GM18907 (cell line): ENCODE measurements around the gene VWA8.
A peak's percentile ranks its signal among the peaks of the same experiment; 100 is the strongest.
"Not testable (repeated sequence)": the region's sequence is repeated elsewhere in the genome, so short reads cannot be mapped to it uniquely, and the experiment has no call there.

Source experiments
- ATAC-seq: cut with Tn5 transposase; IDR thresholded peaks from one replicate; pipeline ENCODE4 v1.9.1; 2021; ENCODE audit warnings: mild to moderate bottlenecking, moderate library complexity; ENCODE audit not compliant: unreplicated experiment

Gene VWA8

GRCh38 chr13:41811588-41812021 lies 149.3 kb downstream of the VWA8 start:
- ATAC-seq, result peak; percentile 53

DNA sequence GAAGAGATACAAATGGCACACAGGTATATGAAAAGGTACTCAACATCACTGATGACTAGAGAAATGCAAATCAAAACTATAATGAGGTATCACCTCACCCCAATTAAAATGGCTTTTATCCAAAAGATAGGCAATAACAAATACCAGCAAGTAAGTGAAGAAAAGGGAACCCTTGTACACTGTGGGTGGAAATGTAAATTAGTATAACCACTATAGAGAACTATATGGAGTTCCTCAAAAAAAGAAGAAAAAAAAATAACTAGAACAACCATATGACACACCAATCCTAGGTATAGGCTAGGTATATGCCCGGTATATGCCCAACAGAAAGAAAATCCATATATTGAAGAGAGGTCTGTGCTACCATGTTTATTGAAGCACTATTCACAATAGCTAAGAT lies 150.9 kb downstream of the VWA8 start:
- ATAC-seq, result no peak

GRCh38 chr13:41803445-41803735 lies 157.5 kb downstream of the VWA8 start:
- ATAC-seq, result not testable (repeated sequence)

- no peak for ATAC-seq
Observed at GRCh38 chr13:41802684-41803444, 158.0 kb downstream of the VWA8 start.

DNA sequence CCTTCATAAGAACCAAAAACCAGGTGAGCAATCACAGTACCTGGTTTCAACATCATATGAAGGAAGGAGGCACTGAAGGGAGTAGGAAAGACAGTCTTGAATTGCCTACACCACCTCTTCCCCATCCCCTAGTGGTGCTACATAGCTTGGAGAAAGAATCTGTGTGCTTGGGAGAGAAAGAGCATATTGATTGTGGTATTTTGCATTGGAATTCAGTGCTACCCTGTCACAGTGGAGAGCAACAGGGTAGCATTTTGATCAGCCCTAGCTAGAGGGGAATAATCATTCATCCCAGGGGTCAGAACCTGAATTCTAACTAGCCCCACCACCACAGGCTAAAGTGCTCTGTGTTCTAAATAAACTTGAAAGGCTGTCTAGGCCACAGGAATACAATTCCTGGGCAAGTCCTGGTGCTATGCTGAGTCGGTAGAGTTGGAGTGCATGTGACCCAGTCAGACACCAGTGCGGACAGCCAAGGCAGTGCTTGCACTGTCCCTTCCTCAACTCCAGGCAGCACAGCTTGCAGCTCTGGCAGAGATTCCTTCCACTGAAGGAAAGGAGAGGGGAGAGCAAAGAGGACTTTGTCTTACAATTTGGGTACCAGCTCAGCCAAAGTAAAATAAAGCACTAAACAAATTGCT lies 158.7 kb downstream of the VWA8 start:
- no peak for ATAC-seq

DNA sequence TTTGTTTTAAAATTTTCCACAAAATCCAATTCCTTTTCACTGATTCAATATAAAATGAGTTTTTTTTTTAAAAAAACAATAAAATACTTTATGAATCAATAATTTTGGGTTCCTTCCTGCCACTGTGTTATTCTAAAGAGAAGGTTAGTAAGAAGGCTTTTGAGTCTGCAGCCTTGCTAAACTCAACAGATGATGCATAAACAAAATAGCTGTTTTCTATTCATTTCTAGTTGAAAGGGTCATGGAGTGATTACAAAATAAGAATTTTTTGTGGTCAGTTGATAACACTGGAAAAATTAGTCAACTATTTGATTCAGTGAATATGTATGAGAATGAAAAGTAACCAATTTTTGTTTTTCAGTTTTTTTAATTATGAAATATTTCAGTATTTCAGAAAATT lies 169.9 kb downstream of the VWA8 start:
- no peak for ATAC-seq

DNA sequence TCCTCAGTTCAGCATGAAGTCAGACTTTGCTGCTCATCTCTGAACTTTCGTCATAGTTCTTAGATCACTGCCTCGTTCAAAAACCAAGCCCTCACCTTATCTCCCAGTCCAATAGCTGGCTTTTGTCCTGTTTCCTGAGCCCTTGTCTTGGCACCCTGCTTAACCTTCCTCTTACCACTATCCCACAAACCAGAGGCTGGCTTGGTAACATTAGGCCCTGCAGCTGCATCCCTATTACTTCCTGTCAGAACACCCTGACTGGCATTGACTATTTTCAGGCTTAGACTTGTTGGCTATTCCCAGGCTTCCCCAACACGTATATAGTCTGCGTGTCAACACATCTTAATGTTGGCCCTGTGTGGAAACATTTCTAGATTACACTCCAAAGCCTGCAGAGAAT lies 172.4 kb downstream of the VWA8 start:
- ATAC-seq, result no peak

DNA sequence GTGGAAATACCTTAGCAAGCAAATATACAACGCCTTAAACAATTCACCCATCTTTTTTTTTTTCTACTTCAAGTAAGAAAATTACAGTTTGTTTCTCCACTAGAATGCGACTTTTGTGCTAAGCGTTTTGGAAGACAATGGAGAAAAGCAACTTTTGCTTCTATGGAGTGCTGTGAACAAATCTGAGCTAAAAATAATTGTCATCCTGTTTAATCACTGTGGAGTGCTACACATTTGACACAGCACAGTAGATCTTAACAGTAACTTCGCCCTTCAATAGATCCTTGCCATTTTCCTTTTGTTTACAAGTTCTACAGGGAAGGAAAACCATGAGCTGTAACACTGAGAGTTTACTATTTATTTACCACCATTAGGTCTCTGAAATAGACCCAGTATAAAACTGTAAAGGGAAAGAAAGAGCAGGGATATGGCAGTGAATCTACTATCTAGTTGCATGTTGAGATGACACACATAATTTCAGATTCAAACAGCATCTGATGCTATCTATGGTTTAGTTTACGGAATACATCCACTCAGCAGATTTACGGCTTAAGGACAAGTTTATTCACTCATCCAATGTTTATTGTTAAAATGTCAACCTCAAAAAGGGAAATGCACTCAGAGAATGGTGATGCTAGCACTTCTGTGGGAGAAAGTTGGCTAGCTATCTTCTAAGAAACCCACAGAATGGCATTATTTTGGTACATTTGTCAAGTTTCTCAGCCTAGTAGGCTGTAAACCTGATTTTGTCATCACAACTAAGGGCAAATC lies 175.3 kb downstream of the VWA8 start:
- ATAC-seq, result no peak

DNA sequence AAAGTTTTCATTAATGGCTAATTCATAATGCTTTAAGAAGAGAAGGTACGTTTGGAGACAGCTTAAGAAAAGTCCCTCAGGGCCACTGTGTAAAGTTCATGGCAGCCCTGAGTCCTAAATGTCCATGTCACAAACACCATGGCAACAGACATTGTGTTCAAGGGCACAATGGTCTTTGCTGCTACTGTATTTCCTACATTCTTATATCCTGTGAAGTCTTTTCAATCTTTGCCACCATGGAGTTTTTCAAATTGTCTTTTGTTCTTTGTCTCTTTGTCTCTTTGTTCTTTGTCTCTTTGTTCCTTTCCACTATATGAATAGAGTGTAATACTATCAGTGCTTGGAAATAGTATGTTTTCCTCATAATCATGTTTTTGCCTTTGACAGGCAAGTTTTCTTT lies 178.8 kb downstream of the VWA8 start:
- ATAC-seq, result no peak

DNA sequence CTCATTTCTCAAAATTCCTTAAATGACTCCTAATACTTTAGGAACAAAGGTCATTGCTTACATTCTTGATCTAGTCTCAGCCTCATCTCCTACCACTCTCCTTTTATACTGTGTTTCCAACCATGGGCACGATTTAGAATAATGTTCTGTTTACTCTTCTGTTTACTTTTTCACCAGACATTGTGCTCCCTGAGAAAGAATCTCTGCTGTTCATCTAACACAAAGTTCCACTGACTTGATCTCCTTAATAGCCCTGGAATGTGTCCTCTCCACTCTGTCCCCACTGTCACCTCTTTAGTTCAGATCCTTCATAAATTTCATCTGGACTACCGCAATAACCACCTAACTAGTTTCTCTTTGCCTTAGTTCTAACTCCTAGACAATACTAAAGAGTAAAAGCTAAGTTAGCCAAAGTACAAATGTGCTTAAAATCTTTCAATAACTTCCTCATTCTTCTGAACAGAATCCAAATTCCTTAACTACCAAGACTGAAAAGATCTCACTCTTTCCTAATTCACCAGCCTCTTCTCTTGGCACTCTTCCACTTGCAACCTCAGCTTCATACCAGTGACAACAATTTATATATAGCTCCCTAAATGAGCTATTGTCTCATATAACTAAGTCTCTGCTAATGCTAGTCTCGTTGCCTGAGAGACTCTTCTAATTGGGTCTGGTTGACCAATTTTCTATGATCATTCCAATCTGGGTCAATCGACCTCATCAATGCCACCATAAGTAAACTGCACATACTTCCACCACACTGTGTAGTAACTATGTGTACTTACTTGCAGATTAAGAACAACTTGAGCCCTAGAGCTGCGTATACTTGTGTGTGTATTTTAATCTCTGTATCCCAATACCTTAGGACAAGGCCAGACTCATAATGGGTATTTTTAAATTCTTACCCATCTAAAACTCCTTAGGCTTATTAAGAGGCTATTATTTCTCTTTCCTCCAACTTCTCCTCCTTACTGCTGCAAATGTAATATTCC lies 179.9 kb downstream of the VWA8 start:
- ATAC-seq, result no peak

- ATAC-seq, result no peak
Observed at GRCh38 chr13:41775251-41775650, 185.7 kb downstream of the VWA8 start.

DNA sequence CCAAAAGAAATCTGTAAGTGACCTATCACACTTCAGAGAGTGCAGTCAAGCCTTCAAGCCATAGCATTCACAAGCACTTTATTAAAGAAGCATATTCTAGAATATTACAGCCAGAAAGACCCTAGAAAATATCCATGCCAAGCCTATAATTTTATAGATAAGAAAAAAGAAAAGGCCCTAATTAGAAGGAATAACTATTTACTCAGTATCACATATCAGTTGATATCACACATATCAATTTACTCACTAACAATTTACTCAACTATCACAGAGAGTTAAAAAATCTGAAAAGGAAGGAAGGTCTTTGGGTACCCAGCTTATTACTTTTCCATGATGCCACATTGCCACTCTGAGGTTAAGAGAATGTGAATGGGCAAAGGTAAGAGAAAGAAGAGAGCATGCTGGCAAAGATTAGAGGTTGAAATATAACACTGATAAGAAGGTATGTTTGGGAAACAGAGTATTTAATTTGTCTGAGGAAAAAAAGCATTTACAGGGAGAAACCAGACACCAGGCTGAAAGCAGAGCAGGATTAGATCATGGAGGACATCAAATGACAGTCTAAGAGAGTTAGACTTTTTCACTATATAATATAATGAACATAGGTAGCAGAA lies 186.2 kb downstream of the VWA8 start:
- no peak for ATAC-seq

- no peak for ATAC-seq
Observed at GRCh38 chr13:41767801-41768200, 193.1 kb downstream of the VWA8 start.

DNA sequence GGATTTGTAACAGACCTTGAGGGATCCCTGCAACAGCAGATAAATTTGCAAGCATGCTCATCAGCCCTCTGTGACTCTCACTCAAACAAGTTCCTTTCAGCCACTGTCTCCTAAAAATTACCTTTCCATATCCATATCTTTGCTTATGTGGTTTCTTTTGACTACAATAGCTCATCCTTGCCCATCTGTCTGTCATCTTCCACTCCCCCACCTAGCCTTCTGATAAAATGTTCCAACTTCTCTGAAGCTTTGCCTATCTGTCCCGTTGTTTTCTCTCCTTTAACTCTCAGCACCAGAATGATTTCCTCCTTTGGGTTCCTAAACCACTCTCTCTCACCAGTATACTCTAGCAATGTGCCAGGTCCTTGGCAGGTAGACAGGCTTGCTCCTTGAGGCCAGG lies 194.5 kb downstream of the VWA8 start:
- no peak for ATAC-seq

GRCh38 chr13:41765813-41766212 lies 195.1 kb downstream of the VWA8 start:
- no peak for ATAC-seq

DNA sequence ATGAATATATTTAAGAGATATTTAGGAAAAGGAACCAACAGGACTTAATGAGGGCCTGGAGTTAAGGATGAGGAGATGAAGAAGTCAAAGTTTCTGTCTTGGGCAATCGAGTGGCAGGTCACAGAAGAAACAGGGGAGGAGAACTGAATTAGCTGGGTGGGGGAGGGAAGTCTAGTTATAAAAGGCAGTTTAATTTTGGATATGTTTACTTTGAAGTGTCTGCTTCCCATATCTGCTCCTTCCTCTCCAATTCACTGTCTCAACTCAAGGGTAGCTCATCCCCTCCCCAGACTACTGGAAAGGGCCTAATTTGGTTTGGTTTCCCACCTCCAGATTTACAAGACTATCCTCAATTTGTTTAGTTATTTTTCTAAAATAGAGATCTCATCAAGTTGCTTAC lies 195.9 kb downstream of the VWA8 start:
- ATAC-seq, result no peak

DNA sequence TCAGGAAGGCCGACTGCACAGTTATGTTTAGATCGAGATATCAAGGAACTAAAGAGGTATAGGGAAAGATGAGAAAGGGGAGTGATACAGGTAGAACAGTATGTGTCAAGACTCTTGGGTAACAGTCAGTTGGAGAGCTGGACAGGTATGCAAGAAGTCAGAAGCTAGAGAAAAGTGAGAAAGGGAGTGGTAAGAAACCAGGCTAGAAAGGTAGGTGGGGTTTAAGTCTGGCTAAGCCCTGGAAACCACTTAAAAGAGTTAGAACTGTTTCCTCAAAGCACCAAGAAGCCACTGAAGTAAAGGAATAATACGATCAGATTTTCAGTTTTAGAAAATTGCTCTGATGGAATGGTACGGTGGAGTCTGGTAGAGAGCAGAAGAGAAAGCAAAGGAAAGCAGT lies 196.4 kb downstream of the VWA8 start:
- no peak for ATAC-seq

DNA sequence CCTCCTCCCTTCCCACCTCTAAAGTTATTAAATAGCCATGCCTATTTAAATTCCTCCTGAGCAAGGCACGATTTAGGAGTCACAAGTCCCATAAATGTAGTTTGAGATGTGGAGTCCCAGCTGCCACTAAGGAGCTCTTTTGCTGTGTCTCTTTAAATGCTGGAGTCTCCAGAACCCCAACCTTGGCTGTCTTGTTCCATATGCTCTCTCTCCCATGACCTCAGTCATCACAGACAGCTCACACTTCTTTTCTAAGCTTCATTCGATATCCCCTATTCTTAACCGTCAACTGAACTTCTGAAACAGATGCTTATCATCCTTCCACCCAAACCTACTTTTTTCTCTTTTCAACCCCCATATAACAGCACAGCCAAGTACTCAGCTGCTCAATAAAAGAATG lies 197.1 kb downstream of the VWA8 start:
- ATAC-seq, result no peak

DNA sequence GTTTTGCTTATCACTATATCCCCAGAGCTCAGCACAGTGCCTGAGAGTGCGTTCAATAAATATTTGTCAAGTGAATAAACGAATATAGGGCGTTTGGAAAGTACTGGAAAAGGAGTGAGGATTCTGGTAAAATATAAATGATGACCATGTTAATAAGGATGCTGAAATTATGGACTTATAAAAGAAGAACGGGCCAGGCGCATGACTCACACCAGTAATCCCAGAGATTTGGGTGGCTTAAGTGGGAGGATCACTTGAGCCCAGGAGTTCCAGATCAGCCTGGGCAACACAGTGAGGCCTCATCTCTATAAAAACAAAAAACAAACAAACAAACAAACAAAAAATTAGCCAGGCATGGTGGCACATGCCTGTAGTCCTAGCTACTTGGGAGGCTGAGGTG lies 198.1 kb downstream of the VWA8 start:
- no peak for ATAC-seq

DNA sequence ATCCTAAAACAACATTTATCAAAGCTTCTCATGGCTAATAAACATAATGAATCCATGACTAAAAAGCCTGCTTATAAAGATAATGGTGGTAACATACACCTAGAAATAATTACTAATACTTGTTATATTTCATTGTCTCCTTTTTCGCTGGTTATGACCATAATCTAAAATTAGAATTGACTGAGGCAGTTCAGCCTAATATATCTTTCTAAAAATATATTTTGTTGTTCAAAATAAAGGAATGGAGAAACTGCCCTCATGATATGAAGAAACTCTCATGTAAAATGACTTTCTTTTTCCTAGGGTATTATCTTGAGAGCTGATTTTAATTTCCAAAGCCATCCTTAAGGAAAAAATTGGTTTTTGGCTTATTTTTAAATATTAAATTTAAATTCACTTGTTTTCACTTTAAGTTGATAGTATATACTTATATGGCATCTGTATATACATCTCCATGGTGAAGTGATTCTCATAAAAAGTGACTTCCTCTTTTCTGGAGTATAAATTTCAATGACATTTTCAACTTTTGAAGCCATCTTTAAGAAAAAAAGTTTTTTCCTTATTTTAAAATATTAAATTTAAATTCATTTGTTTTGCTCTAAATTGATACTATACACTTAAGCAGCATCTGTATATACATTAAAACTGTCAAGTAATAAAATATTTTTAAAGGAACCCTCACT lies 204.6 kb downstream of the VWA8 start:
- no peak for ATAC-seq
